ENCODE data around the gene CCDC171.
A peak's percentile ranks its signal among the peaks of the same experiment; 100 is the strongest.
"Not testable (repeated sequence)": the region's sequence is repeated elsewhere in the genome, so short reads cannot be mapped to it uniquely, and the experiment has no call there.

Gene CCDC171

DNA sequence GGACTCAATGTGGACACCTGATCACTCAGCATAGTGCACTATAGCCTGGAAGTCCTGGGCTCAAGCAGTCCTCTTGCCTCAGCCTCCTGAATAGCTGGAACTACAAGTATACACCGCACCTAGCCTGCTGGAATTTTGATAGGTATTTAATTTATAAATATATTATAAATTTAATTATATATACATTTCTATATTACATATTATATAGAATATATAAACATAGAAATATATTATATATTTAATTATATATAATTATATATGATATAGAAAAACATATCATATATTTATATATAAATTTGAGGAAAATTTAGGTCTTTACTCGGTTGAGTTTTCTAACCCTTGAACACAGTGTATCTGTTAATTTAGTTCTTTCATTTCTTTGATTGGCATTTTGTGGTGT lies 26.9 kb upstream of the CCDC171 start:
- H3K4me3 ChIP-seq (ENCODE audit: low read length), result no peak overlapping the region
- no peak overlapping the region for H3K27ac ChIP-seq (ENCODE audit: low read depth, low read length)
- peaks cover 2% of the 10 kb centered on the region for H3K27me3 ChIP-seq (ENCODE audit: control insufficient read depth, insufficient read depth, low read length)
- H3K36me3 ChIP-seq (ENCODE audit: control insufficient read depth, insufficient read depth, low read length), result no peaks in the 10 kb centered on the region
- H3K9ac ChIP-seq (ENCODE audit: low read length), result no peak overlapping the region
- no peaks in the 10 kb centered on the region for H3K4me1 ChIP-seq (ENCODE audit: control insufficient read depth, insufficient read depth, low read length)

DNA sequence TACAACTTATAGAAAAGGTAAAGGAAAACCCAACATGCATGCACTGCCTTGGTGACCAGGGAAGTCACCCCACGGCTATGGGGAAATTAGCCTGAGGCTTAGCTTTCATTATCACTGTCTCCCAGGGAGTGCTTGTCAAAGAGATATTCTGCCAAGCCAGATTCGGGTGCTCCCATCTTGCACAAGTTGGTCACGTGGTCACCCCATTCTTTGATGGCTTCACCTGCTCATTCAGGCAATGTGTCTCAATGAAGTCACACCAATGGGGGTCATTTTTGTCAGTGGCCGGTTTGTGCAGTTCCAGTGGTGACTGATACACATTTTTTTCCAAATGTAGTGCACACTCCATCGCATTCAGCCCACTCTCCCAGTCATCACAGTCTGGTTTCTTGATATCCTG lies 25.8 kb upstream of the CCDC171 start:
- H3K27me3 ChIP-seq (ENCODE audit: control insufficient read depth, insufficient read depth, low read length); H3K27ac ChIP-seq (ENCODE audit: low read depth, low read length); H3K36me3 ChIP-seq (ENCODE audit: control insufficient read depth, insufficient read depth, low read length); H3K4me3 ChIP-seq (ENCODE audit: low read length); H3K9ac ChIP-seq (ENCODE audit: low read length); H3K4me1 ChIP-seq (ENCODE audit: control insufficient read depth, insufficient read depth, low read length): not testable (repeated sequence)

DNA sequence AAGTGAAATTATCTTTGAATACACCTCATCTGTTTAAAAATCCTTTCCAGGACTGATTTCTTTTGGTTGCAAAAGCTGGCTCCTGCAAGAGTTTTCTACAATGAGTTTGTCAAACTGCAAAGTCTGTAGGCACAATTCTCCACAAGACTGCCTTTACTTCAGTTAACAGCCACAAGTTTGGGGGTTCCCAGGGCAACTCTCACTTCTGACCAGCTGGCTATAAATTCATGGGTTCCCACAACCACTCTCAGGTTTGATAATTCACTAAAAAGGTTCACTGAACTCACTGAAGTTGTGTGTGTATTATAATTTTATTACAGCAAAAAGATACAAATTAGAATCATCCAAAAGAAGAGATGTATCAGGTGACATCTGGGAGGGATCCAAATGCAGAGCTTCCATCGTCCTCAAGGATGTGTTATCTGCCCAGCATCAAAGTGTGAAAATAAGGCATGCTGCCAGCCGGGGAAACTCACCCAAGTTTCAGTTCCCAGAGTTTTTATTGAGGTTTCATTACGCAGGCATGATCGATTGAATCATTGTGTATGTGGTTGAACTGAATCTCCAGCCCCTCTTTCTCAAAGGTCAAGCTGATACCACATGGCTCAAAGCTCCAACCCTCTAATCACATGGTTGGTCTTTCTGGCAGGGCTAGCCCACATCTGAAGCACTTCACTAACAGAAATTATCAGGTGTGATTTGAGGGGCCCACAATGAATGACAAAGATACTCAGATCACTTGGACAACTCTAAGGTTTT lies 23.1 kb upstream of the CCDC171 start:
- Histone ChIP-seq H3K27ac (ENCODE audit: low read depth, low read length) (no peak overlapping the region), H3K36me3 (ENCODE audit: control insufficient read depth, insufficient read depth, low read length) (no peaks in the 10 kb centered on the region), H3K4me3 (ENCODE audit: low read length) (no peak overlapping the region), H3K4me1 (ENCODE audit: control insufficient read depth, insufficient read depth, low read length) (no peaks in the 10 kb centered on the region), H3K27me3 (ENCODE audit: control insufficient read depth, insufficient read depth, low read length) (no peaks in the 10 kb centered on the region), H3K9ac (ENCODE audit: low read length) (no peak overlapping the region)

DNA sequence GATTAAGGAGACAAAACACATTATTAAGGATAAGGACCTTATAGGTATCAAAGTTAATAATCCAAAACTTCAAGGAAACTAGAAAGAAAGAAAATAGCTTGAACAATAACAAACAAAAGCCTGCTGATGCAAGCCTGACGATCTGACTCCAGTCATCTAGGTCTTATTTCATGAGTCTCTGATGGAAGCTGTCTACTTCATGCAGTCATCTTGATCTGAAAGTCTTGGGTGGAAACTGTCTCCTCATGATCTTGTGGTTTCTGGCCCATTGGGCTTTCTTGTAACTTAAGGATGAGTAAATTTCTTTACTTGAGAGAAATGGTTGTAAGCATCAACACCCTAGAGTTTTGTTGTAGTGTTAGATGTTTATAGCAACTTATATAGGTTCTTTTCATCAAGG lies 21.5 kb upstream of the CCDC171 start:
- Histone ChIP-seq H3K27me3 (ENCODE audit: control insufficient read depth, insufficient read depth, low read length) (no peaks in the 10 kb centered on the region), H3K9ac (ENCODE audit: low read length) (no peak overlapping the region), H3K36me3 (ENCODE audit: control insufficient read depth, insufficient read depth, low read length) (no peaks in the 10 kb centered on the region), H3K4me3 (ENCODE audit: low read length) (no peak overlapping the region), H3K27ac (ENCODE audit: low read depth, low read length) (no peak overlapping the region), H3K4me1 (ENCODE audit: control insufficient read depth, insufficient read depth, low read length) (no peaks in the 10 kb centered on the region)

DNA sequence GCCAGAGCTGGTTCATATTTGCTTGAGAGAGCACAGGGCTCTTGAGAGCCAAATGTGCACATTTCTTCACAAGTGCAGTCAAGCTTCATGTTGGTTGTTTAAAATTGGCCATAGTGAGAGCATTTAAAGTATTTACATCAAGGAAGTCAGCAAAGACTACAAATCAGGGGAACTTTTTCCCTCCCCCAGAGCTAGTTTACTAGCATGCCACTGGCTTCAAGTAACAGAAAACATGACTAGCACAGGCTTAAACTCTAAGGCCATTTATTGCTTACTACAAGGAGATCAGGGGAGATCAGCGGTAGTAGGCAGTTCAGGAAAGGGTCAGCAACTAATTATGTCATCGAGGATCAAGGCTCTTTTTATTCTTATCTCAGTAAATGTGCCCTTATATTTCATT lies 11.0 kb upstream of the CCDC171 start:
- H3K27me3 ChIP-seq (ENCODE audit: control insufficient read depth, insufficient read depth, low read length), result no peaks in the 10 kb centered on the region
- H3K27ac ChIP-seq (ENCODE audit: low read depth, low read length), result no peak overlapping the region
- H3K4me1 ChIP-seq (ENCODE audit: control insufficient read depth, insufficient read depth, low read length), result no peaks in the 10 kb centered on the region
- no peaks in the 10 kb centered on the region for H3K36me3 ChIP-seq (ENCODE audit: control insufficient read depth, insufficient read depth, low read length)
- H3K4me3 ChIP-seq (ENCODE audit: low read length), result no peak overlapping the region
- H3K9ac ChIP-seq (ENCODE audit: low read length), result no peak overlapping the region

DNA sequence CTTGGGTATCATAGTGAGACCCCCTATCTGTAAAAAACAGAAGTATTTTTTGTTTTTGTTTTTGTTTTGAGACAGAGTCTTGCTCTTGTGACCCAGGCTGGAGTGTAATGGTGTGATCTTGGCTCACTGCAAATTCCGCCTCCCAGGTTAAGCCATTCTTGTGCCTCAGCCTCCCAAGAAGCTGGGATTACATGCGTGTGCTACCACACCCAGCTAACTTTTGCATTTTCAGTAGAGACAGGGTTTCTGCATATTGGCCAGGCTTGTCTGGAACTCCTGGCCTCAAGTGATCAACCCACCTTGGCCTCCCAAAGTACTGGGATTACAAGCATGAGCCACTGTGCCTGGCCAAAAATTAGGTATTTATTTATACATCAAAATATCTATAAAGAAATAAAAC lies 10.2 kb upstream of the CCDC171 start:
- Histone ChIP-seq H3K36me3 (ENCODE audit: control insufficient read depth, insufficient read depth, low read length) (no peaks in the 10 kb centered on the region), H3K4me1 (ENCODE audit: control insufficient read depth, insufficient read depth, low read length) (no peaks in the 10 kb centered on the region), H3K4me3 (ENCODE audit: low read length) (no peak overlapping the region), H3K27me3 (ENCODE audit: control insufficient read depth, insufficient read depth, low read length) (no peaks in the 10 kb centered on the region), H3K9ac (ENCODE audit: low read length) (no peak overlapping the region), H3K27ac (ENCODE audit: low read depth, low read length) (no peak overlapping the region)

DNA sequence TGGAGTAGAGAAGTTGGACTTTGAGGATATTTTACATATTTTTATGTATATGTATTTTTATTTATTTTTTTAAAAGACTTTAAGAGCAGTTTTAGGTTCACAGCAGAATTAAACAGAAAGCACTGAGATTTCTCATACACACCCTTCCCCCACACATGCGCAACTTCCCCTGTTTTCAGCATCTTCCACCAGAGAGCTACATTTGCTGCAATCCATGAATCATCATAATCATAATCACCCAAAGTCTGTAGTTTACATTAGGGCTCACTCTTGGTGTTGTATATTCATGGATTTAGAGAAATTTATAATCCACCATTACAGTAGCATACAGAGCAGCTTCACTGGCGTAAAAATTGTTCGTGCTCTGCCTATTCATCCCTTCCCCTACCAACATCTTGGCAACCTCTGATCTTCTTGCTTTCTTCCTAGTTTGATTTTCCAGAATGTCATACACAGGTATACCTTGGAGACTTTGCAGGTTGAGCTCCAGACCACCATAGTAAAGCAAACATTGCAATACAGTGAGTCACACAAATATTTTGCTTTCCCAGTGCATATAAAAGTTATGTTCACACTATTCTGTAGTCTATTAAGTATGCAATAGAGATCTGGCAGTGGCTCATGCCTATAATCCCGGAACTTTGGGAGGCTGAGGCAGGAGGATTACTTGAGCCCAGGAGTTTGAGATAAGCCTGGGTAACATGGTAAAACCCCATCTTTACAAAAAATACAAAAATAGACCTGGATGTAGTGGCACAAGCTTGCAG lies 9.6 kb upstream of the CCDC171 start:
- Histone ChIP-seq H3K36me3 (ENCODE audit: control insufficient read depth, insufficient read depth, low read length) (no peaks in the 10 kb centered on the region), H3K9ac (ENCODE audit: low read length) (no peak overlapping the region), H3K4me3 (ENCODE audit: low read length) (no peak overlapping the region), H3K4me1 (ENCODE audit: control insufficient read depth, insufficient read depth, low read length) (no peaks in the 10 kb centered on the region), H3K27ac (ENCODE audit: low read depth, low read length) (no peak overlapping the region), H3K27me3 (ENCODE audit: control insufficient read depth, insufficient read depth, low read length) (no peaks in the 10 kb centered on the region)

DNA sequence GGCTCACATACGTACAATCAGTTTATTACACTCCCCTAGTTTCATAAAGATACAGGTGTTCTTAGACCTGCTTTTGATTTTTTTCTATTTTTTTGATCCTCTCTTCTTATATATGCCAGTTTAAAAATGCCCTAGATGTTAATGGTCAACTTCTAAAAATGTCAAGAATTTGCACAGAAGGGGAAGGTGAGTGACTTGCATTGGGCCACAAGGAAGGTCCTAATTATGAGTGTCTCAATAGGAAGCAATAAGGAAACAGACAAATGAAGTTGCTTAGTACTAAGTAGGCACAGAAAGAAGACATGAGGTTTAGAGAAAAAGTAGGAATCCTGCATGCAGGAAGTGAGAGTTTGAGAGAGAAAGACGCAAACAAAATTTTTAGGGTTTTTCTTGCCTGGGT lies 3.2 kb upstream of the CCDC171 start:
- Histone ChIP-seq H3K4me3 (ENCODE audit: low read length) (no peak overlapping the region), H3K27ac (ENCODE audit: low read depth, low read length) (no peak overlapping the region), H3K36me3 (ENCODE audit: control insufficient read depth, insufficient read depth, low read length) (no peaks in the 10 kb centered on the region), H3K27me3 (ENCODE audit: control insufficient read depth, insufficient read depth, low read length) (no peaks in the 10 kb centered on the region), H3K9ac (ENCODE audit: low read length) (no peak overlapping the region), H3K4me1 (ENCODE audit: control insufficient read depth, insufficient read depth, low read length) (no peaks in the 10 kb centered on the region)

DNA sequence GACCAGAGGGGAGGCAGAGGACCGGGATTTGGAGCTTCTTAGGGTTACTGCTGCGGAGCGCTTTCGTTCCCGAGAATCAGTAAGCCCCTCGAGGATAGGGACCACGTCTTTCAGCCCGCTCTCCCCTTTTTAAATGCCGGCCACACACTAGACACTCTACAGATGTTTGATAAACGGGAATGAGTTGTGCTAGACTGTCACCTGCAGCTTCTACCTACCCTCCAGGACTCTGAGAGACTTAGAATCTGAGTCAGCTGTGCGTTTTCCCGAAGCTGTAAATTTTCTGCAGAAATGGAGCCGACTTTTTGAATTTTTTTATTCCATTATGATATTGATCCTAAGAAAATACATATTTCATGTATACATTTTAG lies 670 bp downstream of the CCDC171 start:
- Histone ChIP-seq H3K9ac (ENCODE audit: low read length) (peak overlapping the region; percentile 28), H3K27ac (ENCODE audit: low read depth, low read length) (peak overlapping the region; percentile 82), H3K27me3 (ENCODE audit: control insufficient read depth, insufficient read depth, low read length) (no peaks in the 10 kb centered on the region), H3K36me3 (ENCODE audit: control insufficient read depth, insufficient read depth, low read length) (no peaks in the 10 kb centered on the region), H3K4me3 (ENCODE audit: low read length) (peak overlapping the region; percentile 99), H3K4me1 (ENCODE audit: control insufficient read depth, insufficient read depth, low read length) (no peaks in the 10 kb centered on the region)

DNA sequence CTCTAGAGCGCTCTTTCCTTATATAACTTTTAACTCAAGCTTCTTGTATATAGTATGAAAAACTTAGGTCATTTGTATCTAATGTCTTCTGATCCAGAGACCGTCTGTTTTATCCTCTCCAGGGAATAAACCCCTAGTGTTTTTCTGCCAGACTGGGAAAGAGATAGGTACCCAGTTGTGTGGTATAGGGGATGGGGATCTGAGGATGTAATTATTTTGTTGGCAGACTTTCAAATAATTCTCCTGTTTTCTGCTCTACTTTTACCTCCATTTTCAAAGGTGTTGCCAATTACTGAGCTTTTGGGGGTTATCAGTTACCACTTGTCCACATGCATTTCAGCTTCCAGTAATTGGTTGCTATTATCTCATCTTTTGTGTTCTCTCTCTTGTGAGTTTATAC lies 17.9 kb downstream of the CCDC171 start:
- Histone ChIP-seq H3K27ac (ENCODE audit: low read depth, low read length) (no peak overlapping the region), H3K4me1 (ENCODE audit: control insufficient read depth, insufficient read depth, low read length) (no peaks in the 10 kb centered on the region), H3K9ac (ENCODE audit: low read length) (no peak overlapping the region), H3K4me3 (ENCODE audit: low read length) (no peak overlapping the region), H3K36me3 (ENCODE audit: control insufficient read depth, insufficient read depth, low read length) (no peaks in the 10 kb centered on the region), H3K27me3 (ENCODE audit: control insufficient read depth, insufficient read depth, low read length) (no peaks in the 10 kb centered on the region)

DNA sequence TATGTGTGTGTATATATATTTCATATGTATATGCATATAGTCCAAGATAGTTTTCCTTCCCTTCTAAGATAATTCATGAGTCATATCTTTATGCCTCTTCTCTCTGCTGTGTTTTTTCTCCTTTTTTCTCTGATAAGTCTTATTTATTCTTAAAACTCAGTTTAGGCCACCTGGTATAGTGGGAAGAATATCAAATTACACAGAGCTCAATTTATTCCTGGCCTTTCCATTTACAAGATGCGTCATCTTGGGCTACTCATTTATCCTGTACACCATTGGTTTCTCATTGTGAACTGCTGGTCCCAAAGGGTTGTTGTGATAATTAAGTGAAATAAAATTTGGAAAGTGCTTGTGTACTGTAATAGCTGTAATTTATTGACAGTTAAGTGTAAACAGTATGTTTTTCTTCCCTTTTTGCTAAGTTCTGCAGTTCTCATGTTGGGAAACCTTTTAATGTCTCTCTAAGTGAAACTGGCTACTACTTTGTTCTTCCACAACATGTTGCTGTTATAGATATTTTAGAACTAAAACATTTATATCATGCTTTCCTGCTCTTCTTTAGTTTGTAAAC lies 19.4 kb downstream of the CCDC171 start:
- Histone ChIP-seq H3K27ac (ENCODE audit: low read depth, low read length) (no peak overlapping the region), H3K36me3 (ENCODE audit: control insufficient read depth, insufficient read depth, low read length) (no peaks in the 10 kb centered on the region), H3K4me3 (ENCODE audit: low read length) (no peak overlapping the region), H3K4me1 (ENCODE audit: control insufficient read depth, insufficient read depth, low read length) (no peaks in the 10 kb centered on the region), H3K9ac (ENCODE audit: low read length) (no peak overlapping the region), H3K27me3 (ENCODE audit: control insufficient read depth, insufficient read depth, low read length) (no peaks in the 10 kb centered on the region)

DNA sequence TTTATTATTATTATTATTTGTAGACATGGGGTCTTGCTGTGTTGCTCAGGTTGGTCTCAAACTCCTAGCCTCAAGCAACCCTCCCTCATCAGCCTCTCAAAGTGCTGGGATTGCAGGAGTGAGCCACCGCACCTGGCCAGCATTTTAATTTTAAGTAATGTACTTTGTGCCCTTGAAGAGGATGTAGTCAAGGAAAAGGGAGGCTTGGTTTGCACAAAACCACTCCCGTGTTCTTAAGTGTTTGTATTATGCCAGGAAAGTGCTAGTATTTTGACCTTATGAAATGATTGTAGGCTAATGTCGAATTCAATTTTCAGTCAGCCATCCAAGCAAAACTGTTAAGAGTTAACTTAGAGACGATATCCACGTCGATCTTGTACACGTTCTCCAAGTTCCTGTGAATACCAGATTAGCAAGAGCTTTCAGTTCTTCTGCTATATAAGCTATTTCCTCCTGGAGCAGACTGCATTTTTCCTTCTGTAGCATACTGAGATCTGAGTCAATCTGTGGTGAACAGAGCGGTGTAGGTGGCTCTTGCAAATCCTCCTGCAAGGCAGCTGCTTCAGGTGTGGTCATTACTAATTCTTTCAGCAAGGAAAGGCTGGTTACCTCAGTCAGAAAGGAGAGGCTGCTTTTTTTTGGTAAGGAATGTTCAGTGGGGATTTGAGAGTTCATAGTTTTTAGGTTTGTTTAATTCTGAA lies 23.7 kb downstream of the CCDC171 start:
- Histone ChIP-seq H3K4me3 (ENCODE audit: low read length) (no peak overlapping the region), H3K36me3 (ENCODE audit: control insufficient read depth, insufficient read depth, low read length) (no peaks in the 10 kb centered on the region), H3K27ac (ENCODE audit: low read depth, low read length) (no peak overlapping the region)

More for the DNA sequence above, 23.7 kb downstream of the CCDC171 start:
- Histone ChIP-seq H3K27me3 (ENCODE audit: control insufficient read depth, insufficient read depth, low read length) (no peaks in the 10 kb centered on the region), H3K4me1 (ENCODE audit: control insufficient read depth, insufficient read depth, low read length) (no peaks in the 10 kb centered on the region), H3K9ac (ENCODE audit: low read length) (no peak overlapping the region)
